Breast epithelium (tissue), 3 donors: ENCODE results near the gene ZNF253.

Source experiments
- CTCF ChIP-seq, 3 donors: fragments of 450-650 bp; IDR thresholded peaks; one replicate each; pipeline ENCODE4 v1.5.1; 2016 to 2017; ENCODE audit warnings: antibody characterized with exemption in 3 of 3, mild to moderate bottlenecking in 3 of 3, moderate library complexity in 3 of 3
- POLR2A ChIP-seq: fragments of 450-650 bp; IDR thresholded peaks from one replicate; pipeline ENCODE4 v1.6.1; 2016; ENCODE audit warnings: antibody characterized with exemption, mild to moderate bottlenecking, moderate library complexity

DNA sequence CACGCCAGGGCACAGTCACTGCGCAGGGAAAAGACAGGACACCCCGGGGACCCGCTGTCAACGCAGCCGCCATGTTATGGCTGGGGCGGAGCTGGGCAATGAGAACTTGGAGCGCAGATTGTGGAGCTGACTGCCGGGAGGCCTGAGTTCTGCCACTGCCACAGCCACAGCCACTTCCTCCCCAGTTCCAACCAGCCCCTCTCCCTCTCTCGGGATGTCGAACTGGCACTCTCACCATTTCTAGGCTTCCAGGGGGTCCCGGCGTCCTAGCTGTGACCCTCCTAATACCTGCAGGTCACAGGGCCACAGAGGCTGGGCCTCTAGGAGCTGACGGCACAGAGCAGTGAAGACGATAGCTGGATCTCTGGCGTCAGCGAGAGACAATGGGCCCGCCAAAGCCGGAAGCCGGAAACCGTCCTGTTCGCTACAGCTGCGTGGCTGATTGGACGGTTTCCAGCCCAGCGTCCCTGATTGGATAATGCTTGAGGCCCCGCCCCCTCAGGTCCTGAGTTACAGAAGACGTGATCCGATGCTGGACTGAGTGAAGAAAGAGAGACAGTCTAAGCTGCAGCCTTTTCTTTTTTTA lies 44.2 kb upstream of the ZNF253 start, which contains the start of gene ZNF506:
- TF ChIP-seq POLR2A (peak; percentile 88), CTCF (IDR thresholded peaks at IDR 0.05) (no peak)
